HG02571 (cell line): ENCODE results near the gene RBKS.

Experiments
- ATAC-seq: cut with Tn5 transposase; IDR thresholded peaks from one replicate; pipeline ENCODE4 v1.9.1; 2021; ENCODE audit warnings: mild to moderate bottlenecking, moderate library complexity; ENCODE audit not compliant: unreplicated experiment

Gene RBKS

DNA sequence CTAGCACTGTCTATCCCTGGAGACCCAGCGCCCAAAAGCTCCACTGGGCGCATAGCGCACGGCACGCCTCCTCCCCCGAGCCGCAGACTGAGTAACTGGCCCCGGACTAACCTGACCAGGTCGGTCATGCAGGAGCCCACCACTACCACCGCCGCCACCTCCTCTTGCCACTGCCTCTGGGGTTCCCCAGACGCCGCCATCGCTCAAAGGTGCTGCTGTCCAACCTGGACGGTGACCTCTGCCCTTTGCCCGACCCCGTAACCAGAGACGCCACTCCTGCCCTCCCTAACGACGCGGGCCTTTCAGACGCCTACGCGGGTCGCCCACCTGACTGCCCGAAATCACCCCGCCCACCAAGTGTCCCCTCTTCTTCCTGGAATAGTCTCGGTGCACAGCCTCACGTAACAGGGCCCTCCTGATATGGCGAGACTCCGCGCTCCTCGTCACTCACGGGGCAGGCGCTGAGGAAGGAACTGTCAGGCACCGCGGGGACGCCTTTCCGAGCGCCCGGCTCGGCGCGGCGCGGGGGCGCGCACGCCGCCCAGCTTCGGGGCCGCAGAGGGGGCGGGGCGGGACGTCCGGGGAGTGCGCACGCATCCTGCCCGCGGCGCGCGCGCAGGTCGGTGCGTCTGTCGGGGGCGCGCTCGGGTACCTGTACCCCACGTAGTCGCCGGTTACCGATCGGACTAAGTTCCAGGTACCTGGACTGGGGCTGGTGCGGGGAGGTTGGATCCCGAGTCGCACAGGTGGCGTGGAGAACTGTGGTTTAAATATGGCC lies at the start of gene RBKS, which contains the start of gene BABAM2:
Gene RBKS, minus strand, starts transcription at position 242 of the 778 bp plus-strand sequence. Its CDS starts 42 bp downstream, at position 200.
Gene BABAM2, plus strand, starts transcription at position 584 of the 778 bp plus-strand sequence. CDS start 3,828 bp downstream, outside the sequence.
- peak; percentile 77 for ATAC-seq

DNA sequence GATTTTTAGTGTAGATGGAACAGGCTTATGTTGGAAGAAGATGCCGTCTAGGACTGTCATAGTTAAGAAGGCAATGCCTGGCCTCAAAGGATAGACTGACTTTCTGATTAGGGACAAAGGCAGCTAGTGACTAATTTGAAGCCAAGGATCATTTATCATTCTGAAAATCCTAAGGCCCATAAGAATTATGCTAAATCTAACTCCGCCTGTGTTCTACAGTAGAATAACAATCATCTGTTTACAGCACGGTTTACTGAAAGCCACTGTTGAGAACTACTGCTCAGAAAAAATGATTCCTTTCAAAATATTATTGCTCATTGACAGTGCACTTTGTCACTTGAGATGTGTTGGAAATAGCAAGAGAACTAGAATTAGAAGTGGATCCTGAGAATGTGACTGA lies 44.8 kb upstream of the RBKS start:
- ATAC-seq = no peak

DNA sequence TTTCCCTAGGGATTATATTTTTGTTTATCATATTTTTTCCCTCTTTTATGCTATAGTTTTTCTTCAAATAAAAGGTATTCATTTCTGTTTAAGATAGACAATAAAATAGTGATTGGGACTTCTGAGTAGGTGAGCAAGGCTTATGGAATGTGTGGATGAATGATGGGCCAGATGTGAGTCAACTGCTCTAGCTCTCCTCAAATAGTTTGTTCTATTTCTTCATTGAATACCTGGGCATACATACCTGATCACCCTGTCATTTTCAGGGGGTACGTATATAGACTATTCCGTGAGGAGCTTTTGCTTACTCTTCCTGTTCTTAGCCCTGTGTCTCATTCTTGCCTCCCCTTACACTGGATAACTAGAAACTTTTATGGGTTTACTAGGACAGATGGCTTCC lies 42.2 kb upstream of the RBKS start:
- no peak for ATAC-seq

DNA sequence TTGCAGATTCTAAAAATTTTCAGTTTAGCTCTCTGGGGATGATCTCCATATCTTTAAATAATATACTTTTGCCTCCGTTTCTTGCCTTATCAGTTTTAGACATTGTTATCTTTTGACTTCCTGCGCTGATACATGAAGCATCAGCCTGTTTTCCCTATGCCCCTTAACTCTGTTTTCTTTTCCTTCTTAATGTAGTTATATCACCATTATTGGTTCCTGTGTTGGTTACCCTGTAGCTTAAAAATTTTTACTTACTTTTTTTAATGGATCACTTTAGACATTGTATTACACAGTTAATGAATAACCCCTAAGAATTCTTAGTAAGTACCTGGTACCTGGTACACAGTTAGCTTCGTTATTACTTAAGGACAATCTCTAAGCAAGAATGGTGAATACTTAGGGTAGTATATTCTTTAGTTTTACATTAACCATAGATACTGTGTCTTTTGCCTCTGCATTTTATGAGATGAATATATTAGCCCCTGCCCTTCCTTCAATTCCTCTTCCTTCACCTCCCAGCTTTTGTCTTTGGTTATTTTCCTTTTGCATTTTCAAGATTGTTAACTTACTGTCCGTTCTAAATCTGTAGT lies 41.3 kb upstream of the RBKS start:
- ATAC-seq = no peak

DNA sequence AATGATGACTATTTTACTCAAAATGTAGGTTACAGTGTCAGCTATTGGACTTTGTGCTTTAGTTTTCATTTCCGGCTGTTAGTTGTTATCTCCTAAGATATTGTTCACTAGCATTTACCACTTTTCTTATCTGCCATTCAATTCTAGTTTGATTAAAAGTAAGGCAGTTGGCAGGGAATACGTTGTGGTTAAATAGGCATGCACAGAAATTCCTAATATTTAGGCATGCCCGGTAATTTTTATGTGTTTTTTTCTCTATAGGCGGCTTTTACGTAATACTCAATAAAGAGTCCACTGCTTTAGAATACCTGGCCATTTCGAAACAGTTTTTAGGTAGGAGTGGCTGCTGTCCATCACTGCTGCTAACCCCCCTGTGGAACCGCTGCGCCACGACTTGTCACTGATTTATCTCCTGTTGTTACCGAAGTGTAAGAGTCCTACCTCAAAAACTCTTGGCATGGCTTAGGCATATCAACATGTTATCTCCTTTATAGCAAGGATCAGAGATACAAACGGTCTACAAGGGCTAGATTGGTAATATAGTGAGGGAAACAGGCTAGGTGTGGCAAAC lies 39.8 kb upstream of the RBKS start:
- ATAC-seq = no peak

DNA sequence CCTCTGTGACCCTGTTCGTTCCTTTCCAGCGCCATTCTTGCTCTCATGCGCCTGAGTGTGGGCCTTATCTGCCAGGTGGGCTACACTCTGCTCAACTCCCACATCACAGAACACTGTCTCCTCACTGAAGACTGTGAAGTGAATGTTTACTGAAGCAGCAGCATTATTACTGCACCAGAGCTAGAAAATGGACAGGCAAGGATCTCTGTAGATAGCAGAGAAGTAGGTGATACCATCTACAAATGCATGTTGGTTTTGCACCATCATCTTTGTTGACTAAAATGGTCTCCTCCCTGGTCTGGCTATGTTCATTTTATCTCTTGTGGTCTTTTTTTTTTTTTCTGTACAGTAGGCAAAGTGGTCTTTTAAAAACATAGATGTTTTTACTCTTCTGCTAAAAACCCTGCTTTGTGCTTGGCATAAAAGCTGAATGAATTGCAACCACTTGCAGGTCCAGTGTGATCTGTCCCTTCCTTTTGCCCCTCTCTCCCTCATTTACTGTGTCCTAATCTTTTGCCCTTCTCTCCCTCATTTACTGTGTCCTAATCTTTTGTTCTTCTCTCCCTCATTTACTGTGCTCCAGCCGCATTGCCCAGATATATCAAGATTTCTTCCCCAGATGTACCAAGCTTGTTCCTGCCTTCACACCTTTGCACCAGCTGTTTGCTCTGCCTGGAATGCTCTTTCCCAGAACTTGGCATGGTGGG lies 35.7 kb upstream of the RBKS start:
- ATAC-seq = no peak

DNA sequence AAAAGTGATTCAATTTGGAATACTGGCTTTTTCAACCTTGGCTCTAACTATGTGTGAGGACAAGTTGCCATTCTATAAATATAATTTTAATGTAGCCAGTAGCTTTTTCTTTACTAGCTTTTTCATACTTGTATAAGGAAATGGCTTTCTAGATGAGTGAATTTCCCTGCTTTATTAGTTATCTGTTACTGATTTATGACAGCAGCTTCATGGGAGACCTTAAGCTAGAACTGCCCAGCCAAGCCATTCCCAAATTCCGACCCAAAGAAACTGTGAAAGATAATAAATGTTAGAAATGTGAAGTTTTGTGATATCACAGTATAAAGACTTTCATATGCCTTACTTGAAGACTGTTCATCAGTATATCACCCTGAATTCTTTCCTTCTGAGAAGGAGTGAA lies 32.7 kb upstream of the RBKS start:
- ATAC-seq = no peak

- ATAC-seq = no peak
Observed at GRCh38 chr2:27921880-27922547, 31.8 kb upstream of the RBKS start.

GRCh38 chr2:27921424-27921823 lies 31.2 kb upstream of the RBKS start:
- no peak for ATAC-seq

DNA sequence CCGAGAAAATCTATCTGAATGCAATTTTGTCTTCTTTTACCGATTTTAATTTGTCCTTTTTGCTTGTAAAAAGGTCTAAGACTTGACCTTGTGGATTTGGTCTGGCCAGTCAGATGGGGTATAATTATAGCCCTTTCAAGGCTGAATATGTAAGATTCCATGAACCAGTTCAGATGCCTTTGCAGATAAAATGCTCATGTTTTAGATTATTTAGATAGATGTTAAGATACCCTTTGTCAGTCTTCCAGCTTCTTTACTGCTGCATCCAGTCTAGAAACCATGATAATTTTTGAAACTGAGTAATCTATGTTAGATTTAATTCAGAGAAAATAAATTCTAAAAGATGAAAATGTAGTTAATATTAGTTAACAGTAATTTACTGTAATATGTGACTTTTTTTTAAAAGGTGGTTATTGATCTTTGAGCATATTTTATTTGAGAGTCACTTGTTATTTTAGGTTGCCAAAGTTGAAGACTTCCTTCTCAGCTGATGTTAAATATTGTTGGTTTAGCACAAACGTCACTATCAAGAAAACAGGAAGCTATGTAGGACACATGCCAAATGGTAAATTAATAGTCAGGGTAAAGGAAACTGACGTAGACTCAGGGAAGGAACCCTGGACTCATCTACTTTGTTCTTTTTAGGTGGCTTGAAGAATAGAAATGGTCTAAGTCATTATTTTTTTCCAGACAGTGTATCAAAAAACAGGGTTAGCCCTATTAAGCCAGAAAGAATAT lies 30.1 kb upstream of the RBKS start:
- no peak for ATAC-seq

DNA sequence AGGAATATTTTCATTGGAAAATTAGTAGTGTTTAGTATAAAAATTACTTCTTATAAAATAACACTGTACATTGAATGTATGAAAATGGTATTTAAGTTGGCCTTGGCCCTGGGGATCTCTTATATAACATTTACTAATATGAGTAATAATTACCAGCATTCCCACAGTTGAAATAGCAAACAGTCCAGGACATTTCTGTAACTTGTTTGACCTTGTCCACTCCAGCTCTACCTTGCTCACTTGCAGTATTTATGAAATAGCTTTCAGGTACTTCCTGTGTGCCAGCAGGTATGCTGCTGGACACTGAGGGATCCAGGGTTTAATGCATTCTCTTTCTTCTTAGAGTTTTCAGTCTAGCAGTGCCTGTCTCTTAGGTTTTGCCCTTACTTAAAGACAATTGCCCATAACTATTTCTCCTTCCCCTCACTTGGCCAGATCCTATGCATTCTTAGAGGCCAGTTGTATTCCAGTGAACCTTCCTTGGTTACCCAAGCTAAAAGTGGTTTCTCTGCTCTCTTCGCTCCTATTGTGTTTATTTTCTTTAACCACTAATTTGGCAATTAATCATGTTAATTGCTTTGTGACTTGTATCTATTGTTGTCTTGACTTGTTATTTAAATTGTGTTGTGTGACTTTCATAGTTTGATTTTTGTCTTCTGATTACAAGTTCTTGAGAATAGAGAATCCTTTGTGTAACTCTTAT lies 26.3 kb upstream of the RBKS start:
- ATAC-seq = no peak

GRCh38 chr2:27915874-27916273 lies 25.7 kb upstream of the RBKS start:
- ATAC-seq = no peak

- ATAC-seq = no peak
Observed at GRCh38 chr2:27915191-27915590, 25.0 kb upstream of the RBKS start.

- no peak for ATAC-seq
Observed at GRCh38 chr2:27914805-27915175, 24.6 kb upstream of the RBKS start.

DNA sequence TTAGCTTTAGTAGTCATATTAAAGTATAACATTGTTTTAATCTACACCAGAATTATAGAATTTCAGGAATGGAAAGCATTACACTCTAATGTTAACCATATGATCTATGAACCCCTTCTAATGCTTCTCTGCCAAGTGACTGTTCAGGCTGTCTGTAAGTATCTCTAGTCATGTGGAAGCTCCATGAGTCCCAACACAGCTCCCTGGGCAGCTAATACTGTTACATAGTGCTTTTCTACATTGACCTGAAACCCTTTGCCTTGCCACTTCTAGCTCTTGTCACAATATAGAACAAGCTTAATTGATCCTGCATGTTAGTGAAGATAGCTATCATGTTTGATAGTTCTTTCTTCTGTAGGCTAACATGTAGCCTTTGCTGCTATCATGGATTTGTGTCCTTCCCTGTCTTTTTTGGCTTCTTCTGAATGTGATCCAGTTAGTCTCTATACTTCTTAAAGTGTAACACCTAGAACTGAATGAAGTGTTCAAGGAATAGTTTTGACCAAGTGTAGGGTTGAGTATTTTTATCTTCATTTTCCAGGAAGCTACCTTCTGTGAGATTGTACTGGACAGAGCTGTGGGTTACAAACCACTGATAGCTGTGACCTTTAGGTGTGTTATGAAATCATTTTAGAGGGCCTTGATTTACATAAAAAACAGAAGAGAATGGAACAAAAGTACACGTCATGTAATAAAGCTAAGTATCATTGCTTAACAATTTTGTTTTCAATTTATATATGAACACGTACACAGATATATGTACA lies 24.0 kb upstream of the RBKS start:
- no peak for ATAC-seq

- no peak for ATAC-seq
Observed at GRCh38 chr2:27912512-27912911, 22.3 kb upstream of the RBKS start.

- no peak for ATAC-seq
Observed at GRCh38 chr2:27911458-27912210, 21.4 kb upstream of the RBKS start.

DNA sequence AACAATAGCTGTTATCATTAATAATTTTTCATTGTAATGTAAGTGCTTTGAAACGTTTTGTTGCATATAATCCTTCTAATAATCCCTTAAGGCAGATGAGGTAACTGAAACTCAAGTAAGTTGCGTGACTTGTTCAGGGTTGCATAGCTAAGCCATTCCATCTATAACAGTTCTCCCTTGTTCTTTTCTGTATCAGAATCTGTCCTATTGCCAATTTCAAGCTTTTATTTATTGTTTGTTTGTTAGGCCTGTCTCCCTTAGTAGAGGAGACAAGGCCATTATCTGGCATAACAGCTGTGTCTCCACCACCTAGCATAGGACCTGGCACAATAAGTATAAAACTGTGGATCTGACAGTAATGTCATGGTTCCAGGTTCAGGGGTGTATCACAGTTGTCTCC lies 19.7 kb upstream of the RBKS start:
- ATAC-seq = no peak
